ENCODE data around the gene BCL2L2.
"Not testable (repeated sequence)": the region's sequence is repeated elsewhere in the genome, so short reads cannot be mapped to it uniquely, and the experiment has no call there.

Gene BCL2L2

GRCh38 chr14:23324993-23325392 lies 18.4 kb downstream of the BCL2L2 start:
- no peak for FAIRE-seq

GRCh38 chr14:23325746-23326145 lies 19.1 kb downstream of the BCL2L2 start:
- FAIRE-seq, result not testable (repeated sequence)

DNA sequence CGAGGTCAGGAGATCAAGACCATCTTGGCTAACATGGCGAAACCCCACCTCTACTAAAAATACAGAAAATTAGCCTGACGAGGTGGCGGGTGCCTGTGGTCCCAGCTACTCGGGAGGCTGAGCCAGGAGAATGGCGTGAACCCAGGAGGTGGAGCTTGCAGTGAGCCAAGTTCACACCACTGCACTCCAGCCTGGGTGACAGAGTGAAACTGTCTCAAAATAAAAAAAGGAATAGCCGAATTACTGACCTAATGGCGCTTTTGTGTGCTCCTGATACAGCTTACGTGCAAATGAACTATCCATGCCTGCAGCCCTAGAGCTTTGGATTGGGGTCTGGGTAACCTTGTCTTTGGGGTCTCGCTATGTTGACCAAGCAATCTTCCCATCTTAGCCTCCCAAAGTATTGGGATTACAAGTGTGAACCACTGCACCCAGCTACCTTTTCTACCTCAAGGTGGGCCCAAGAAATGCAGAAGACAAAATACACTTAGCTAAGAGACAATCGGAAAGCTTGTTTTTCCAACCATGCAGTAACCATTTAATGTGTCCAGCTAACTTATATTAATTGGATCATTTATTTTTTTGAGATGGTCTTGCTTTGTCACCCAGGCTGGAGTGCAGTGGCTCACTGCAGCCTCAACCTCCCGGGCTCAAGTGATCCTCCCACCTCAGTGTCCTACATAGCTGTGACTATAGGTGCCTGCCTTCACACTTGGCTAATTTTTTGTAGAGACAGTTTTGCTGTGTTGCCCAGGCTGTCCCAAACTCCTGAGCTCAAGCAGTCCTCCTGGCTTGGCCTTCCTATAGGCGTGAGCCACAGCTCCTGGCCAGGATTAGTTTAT lies 20.1 kb downstream of the BCL2L2 start:
- FAIRE-seq, result no peak

- FAIRE-seq, result no peak
Observed at GRCh38 chr14:23327947-23328744, 21.5 kb downstream of the BCL2L2 start.

DNA sequence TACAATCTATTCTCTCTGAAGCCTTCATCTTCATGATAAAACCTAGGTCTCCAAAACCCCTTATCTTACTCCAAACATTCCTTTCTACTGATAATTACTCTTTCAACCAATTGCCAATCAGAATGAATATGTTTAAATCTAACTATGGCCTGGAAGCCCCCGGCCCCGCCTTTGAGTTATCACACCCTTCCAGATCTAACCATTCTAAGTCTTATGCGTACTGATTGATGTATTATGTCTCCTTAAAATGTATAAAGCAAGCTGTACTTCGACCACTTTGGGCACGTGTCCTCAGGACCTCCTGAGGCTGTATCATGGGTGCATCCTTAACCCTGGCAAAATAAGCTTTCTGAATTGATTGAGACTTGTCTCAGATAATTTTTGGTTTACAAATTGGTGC lies 29.0 kb downstream of the BCL2L2 start:
- FAIRE-seq, result no peak

DNA sequence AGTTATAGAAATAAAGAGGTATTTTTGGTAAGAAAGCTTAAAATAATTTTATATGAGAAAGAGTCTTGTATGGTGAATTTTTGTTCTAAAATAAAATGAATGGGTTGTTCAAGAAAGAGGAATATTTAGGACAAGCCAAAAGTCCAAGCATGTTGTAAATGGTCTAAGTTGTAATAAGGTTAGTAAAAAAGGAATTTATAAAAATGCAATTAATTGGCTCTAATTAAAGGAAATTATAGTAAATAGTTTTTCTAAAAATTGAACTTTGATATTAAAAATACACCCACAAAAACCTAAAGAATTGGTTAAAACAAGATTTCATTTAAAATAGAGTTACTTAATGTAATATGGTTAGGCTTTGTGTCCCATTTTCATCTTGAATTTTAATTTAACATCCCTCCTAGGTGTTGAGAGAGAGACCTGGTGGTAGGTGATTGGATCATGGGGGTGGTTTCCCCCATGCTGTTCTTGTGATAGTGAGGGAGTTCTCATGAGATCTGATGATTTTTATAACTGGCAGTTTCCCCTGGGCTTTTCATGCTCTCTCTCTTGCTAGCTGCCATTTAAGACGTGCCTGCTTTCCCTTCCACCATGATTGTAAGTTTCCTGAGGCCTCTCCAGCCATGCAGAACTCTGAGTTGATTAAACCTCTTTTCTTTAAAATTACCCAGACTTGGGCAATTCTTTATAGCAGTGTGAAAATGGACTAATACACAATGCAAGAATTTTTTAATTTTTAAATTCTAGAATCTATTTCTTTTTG lies 33.1 kb downstream of the BCL2L2 start:
- FAIRE-seq, result peak; percentile 65

- no peak for FAIRE-seq
Observed at GRCh38 chr14:23344481-23344880, 37.8 kb downstream of the BCL2L2 start.

DNA sequence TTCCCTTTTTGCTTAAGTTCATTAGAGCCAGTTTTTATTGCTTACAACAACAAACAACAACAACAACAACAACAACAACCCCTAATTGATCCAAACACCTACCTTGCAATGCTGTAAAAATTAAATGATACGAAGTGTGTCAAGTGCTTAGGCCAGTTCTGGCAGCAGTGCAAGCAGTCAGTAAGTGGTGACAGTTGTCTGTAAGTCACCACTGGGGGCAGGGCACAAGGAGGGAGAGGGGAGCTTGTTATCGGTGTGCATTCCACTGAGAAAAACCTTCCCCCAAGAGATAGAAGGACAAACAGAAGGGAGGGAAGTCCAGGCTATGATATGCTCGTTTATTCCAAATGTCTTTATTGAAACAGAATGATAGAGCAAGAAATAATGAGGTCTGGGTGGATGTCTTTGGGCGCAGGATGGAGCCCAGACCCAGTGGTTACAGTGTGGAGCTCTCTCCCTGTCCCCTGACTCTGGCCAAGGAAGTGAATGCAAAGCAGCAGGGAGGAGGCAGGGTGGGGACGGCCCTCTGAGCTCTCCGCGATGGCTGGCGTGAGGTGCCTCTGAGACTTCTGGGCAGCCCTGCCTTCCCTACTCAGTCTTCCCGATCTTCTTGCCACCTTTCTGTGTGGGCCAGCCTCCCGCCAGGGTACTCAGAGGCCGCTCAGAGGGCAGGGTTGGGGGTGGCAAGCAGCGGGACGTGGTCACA lies 39.5 kb downstream of the BCL2L2 start:
- no peak for FAIRE-seq

GRCh38 chr14:23346693-23347405 lies 40.2 kb downstream of the BCL2L2 start:
- no peak for FAIRE-seq

- FAIRE-seq, result no peak
Observed at GRCh38 chr14:23347406-23348296, 41.0 kb downstream of the BCL2L2 start.

DNA sequence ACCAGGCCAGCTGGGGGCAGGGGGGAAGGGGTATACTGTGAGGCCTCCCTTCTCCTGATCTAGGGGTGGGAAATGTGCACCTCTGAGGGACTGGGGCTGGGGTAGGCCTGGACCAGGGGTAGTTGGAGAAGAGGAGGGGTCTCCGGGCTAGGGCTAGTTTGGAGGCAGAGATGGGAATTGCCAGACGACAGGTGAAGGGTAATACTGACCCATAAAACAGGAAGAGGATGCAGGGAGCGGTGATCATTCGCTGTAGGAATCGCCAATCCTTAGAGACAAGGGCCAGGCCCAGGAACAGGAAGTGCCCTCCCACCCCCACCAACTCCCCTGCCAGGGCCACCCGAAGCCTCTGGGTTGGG lies 41.6 kb downstream of the BCL2L2 start:
- FAIRE-seq, result no peak

- no peak for FAIRE-seq
Observed at GRCh38 chr14:23349156-23349845, 42.7 kb downstream of the BCL2L2 start.

DNA sequence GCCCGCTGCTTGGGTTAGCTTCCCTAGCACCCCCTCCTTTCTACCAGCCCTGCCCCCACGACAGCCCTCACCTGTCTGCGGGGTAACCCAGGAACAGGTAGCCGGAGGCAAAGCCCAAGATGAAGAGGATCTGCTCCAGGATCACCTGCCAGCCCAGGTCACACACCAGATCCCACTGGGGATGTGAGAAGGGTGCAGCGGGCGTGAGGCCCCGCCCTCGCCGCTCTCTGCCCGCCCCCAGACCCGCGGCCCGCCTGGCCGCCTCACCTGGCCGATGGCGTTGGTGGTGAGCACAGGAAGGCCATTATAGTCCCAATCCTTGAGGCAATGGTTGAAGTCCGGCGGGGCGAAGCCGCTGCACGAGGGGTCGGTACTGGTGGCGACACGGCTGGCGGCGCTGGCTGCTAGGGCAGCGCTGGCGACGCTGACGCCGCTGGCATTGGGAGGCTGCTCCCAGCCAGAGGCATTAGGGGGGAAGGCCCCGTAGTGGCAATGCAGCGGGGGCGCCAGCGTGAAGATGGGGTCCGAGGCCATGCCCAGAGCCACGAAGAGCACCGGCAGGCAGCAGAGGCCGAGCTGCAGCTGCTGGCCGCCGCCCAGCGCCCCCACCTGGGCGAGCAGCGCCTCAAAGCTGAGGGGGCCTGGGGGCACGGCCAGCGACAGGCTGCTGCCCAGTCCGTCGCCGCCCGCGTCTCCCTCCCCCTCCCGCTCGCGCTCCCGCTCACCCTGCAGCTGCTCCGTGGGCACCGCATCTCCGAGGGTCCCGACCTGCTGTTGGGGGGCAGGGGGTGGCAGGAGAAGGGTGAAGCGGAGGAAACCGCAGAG lies 45.3 kb downstream of the BCL2L2 start:
- FAIRE-seq, result no peak

GRCh38 chr14:23352506-23353432 lies 46.1 kb downstream of the BCL2L2 start, which contains the start of gene SLC22A17:
SLC22A17 (minus strand) TSS chr14:23352887.
- FAIRE-seq, result no peak

DNA sequence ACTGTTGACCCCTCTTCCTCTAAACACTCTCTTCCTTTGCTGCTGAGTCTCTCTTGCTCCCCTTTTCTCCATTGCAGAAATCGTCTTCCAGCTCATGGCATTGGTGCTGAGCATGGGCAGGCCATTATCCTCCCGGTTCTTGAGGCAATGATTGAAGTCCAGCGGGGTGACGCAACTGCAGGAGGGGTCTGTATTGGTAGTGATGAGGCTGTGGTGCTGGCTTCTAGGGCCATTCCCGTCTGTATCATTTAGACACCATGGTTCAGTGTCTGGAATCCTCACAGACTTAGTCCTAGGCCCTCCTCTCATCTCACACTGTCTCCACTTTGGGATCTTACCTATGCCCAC lies 46.8 kb downstream of the BCL2L2 start:
- FAIRE-seq, result no peak

GRCh38 chr14:23354990-23355389 lies 48.4 kb downstream of the BCL2L2 start:
- FAIRE-seq, result no peak

DNA sequence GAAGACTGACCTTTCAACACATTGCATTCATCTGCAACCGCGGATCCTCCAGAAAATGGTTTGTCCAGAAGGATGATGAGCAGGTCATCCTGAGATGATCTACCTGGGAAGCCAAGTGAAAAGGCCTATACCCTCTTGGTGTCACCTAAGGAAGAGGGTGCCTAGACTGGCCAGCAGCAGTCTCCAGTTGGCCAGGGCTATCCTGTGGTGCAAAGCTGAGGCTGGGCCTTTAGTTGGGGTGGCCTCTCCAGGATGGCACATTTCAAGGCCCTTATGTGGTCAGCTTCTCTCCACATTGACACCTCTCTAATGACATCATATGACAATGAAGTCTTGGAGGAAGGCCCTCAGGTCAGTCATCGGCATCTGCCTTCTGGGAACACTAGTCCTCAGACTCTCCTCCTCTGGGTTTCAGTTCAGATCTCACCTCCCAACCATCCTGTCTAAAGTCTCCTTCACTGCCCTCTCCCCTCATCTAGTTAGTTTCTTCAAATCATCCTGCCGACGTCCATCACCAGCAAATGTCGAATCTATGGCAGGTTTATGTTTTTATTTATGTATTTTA lies 49.3 kb downstream of the BCL2L2 start:
- FAIRE-seq, result no peak

DNA sequence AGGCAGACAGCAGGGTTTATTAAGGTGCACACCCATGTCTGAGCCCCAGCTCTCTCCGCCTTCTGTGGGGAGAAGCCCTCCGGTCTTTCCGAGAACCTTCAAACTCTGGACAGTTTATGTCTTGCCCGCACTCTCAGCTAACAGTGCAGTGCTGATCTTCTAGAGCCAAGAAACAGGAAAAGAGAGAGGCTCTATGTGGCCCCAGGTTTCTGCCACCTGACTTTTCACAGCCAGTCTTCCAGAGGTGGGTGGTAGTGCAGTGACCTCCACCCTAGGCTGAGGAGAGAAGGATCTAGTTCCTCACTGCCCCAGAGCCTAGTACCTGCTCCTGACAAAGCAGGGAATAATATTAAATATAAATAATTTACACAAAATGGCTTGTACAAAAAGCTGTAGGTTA lies 50.0 kb downstream of the BCL2L2 start:
- FAIRE-seq, result no peak
